GM18499 (cell line): ENCODE results near the gene KDM4C.

Experiments
- ATAC-seq: cut with Tn5 transposase; IDR thresholded peaks from one replicate; pipeline ENCODE4 v1.9.1; 2021; ENCODE audit warnings: moderate number of reproducible peaks; ENCODE audit not compliant: insufficient read depth, unreplicated experiment

The KDM4C gene

DNA sequence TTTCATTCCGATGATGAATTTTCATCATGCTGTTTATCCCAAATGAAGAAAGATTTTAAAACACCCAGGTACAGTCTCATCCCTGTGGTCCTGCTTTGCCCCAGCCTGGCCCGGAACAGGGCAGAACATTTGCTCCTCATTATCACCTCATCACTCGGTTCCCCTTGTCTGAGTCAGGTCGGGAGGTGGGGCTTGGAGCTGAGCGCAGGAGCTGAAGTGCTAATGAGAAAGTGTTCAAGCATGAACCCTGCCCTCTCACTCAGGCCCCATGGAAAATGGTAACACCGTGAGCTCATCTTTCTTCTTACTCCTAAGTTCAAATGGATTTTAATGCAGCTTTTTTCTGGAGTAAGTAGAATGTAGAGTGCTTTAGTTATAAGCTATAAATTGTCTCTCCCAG is 466.2 kb downstream of the KDM4C start:
- no peak for ATAC-seq
